HepG2 (cell line): ENCODE results near the gene CCDC57. TPM values are rescaled to one million over a fixed set of nuclear protein-coding genes. Genes with fewer than 3 reads are reported as not detected.

Experiments used
- BHLHE40 ChIP-seq: IDR thresholded peaks from 2 replicates; pipeline ENCODE4 v1.6.1; 2011; ENCODE audit warnings: low read length, improper control_type of control experiment
- CBX5 ChIP-seq: sonication (generic); formaldehyde crosslinking; IDR thresholded peaks from 2 replicates; pipeline ENCODE4 v1.4.0; 2020; ENCODE audit warnings: missing genetic modification reagents, borderline replicate concordance
- EHMT2 ChIP-seq: fragments of 200-600 bp; sonication (generic); IDR thresholded peaks from 2 replicates; pipeline ENCODE4 v1.7.0; 2017; ENCODE audit warnings: antibody characterized with exemption, low read depth, low read length, borderline replicate concordance
- FIP1L1 ChIP-seq: fragments of 200-400 bp; formaldehyde crosslinking; IDR thresholded peaks from 2 replicates; pipeline ENCODE4 v1.6.1; 2018; ENCODE audit warnings: low read depth, mild to moderate bottlenecking, low read length, moderate library complexity, borderline replicate concordance; ENCODE audit not compliant: insufficient read depth
- GTF3A ChIP-seq: sonication (generic); formaldehyde crosslinking; conservative IDR thresholded peaks from 2 replicates; pipeline ENCODE4 v1.4.0; 2020; ENCODE audit warnings: mild to moderate bottlenecking, missing genetic modification reagents
- MYNN ChIP-seq: sonication (generic); formaldehyde crosslinking; IDR thresholded peaks from 2 replicates; pipeline ENCODE4 v1.4.0; 2020; ENCODE audit warnings: mild to moderate bottlenecking, low read depth, missing genetic modification reagents
- PHF8 ChIP-seq: sonication (generic); formaldehyde crosslinking; IDR thresholded peaks from 2 replicates; pipeline ENCODE4 v1.5.0; 2020; ENCODE audit warnings: missing genetic modification reagents
- RARA ChIP-seq: IDR thresholded peaks from 2 replicates; pipeline ENCODE4 v1.6.1; 2016; ENCODE audit warnings: missing genetic modification reagents, missing compliant biosample characterization
- RXRB ChIP-seq: IDR thresholded peaks from 2 replicates; pipeline ENCODE4 v1.6.1; 2016; ENCODE audit warnings: borderline replicate concordance, missing genetic modification reagents, missing compliant biosample characterization
- SP140L ChIP-seq: sonication (generic); formaldehyde crosslinking; IDR thresholded peaks from 2 replicates; pipeline ENCODE4 v1.4.0; 2020; ENCODE audit warnings: missing genetic modification reagents, borderline replicate concordance
- SYNCRIP ChIP-seq: fragments of 200-400 bp; formaldehyde crosslinking; IDR thresholded peaks from 2 replicates; pipeline ENCODE4 v1.6.1; 2018; ENCODE audit warnings: mild to moderate bottlenecking, low read depth, low read length; ENCODE audit not compliant: insufficient read depth
- ZBTB20 ChIP-seq: sonication (generic); formaldehyde crosslinking; IDR thresholded peaks from 2 replicates; pipeline ENCODE4 v1.8.1; 2023; ENCODE audit warnings: missing genetic modification reagents, low read depth, mild to moderate bottlenecking, borderline replicate concordance
- ZBTB33 ChIP-seq: sonication (generic); formaldehyde crosslinking; IDR thresholded peaks from 2 replicates; pipeline ENCODE4 v1.4.0; 2020; ENCODE audit warnings: missing genetic modification reagents
- ZNF503 ChIP-seq: sonication (generic); formaldehyde crosslinking; IDR thresholded peaks from 2 replicates; pipeline ENCODE4 v1.4.0; 2020; ENCODE audit warnings: missing genetic modification reagents
- ZNF546 ChIP-seq: sonication (generic); formaldehyde crosslinking; conservative IDR thresholded peaks from 2 replicates; pipeline ENCODE4 v1.8.1; 2023; ENCODE audit warnings: mild to moderate bottlenecking, missing genetic modification reagents
- ZNF607 ChIP-seq: sonication (generic); formaldehyde crosslinking; IDR thresholded peaks from 2 replicates; pipeline ENCODE4 v1.5.1; 2020; ENCODE audit warnings: missing genetic modification reagents, mild to moderate bottlenecking, borderline replicate concordance
- ZNF776 ChIP-seq: sonication (generic); formaldehyde crosslinking; IDR thresholded peaks from 2 replicates; pipeline ENCODE4 v1.4.0; 2020; ENCODE audit warnings: mild to moderate bottlenecking, missing genetic modification reagents
- polyA plus RNA-seq, 8 experiments: library from polyadenylated mRNA; depleted of rRNA in 3 of 8; stranded (reverse) in 7 of 8; unstranded in 1 of 8; fragments of >200 nt; fragmentation: Illumina TruSeq in 4 of 8; extraction: Trizol in 4 of 8; gene quantifications; 2 replicates each; pipeline versions ENCODE4 v1.2.1 to v1.2.3, GENCODE V29; 2011 to 2016; ENCODE audit warnings: low read depth in 4 of 8, missing spikeins in 1 of 8, mixed read lengths in 1 of 8; ENCODE audit not compliant: insufficient read depth in 1 of 8
- total RNA-seq, 5 experiments: library from RNA; depleted of rRNA; stranded (reverse); fragments of >200 nt; fragmentation: Illumina TruSeq; extraction: Trizol; gene quantifications; 2 replicates each; pipeline ENCODE4 v1.2.3, GENCODE V29; 2016; ENCODE audit warnings: low read depth in 1 of 5
- TF ChIP-seq, protein P1 (sequence below): IDR thresholded peaks from 2 replicates; pipeline ENCODE4 v1.6.1; 2016
- TF ChIP-seq, protein P2 (sequence below): sonication (generic); formaldehyde crosslinking; IDR thresholded peaks from 2 replicates; pipeline ENCODE4 v1.5.0; 2020; ENCODE audit warnings: mild to moderate bottlenecking, missing genetic modification reagents, moderate library complexity
- TF ChIP-seq, protein P3 (sequence below): IDR thresholded peaks from 2 replicates; pipeline ENCODE4 v1.6.1; 2016; ENCODE audit warnings: missing biosample characterization, missing genetic modification reagents, low read depth

The CCDC57 gene
- total and polyA plus RNA-seq, 2 of the 13 experiments (the other 11 are each of a cell fraction or from before 2014, with no cell fraction given), result 59.3 to 59.9 TPM

DNA sequence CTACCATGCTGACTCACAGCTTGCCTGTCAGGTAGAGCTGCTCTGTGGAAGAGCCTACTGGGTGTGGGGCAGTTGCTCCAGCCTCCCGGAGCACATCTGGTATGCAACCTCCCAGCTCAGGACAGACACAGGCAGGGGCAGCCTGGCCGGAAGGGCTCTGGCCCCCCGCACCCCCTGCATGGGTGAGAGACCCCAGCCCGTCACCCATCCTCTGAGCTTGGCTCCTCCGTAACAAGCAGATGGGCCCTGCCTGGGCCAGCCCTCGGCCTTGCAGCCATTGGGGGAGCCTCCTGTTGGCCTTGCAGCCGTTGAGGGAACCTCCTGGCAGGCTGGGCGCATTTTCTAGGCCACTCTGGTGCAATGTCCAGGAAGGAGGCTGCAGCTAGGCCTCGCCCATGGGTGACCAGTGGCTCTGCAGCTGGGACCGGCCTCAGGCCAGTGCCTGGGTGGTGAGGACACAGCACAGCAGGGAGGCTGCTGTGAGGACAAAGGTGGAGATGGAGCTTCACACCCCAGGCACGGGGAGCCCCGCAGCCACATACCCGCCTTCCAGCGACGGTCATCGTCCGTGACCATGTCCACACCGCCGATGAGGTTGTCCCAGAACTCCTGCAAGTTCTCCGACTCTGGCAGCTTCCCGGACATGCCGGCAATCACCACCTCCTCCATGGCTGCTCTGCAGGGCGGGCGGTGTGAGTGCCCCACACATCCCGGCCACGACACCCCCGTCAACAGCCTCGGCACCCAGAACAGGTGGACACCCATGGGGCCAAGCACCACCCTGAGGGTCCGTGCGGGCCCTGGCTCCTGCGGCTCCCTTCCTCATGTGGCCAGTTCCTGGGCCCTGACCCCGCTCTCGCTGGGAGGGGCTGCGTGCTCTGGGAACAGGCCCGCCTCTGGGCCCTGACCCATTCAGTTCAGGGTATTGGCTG lies 116.6 kb downstream of the CCDC57 start (continued):
- TF ChIP-seq CBX5 (CRISPR knock-in tag) (no peak), EHMT2 (no peak), ZBTB20 (CRISPR knock-in tag) (0 out of 2 replicates have a peak, but pooled peaks have one; percentile 24), ZNF776 (CRISPR knock-in tag) (peak; percentile 39; the same call in 1 of the 2 replicates), SP140L (no peak), SYNCRIP (no peak), ZNF503 (CRISPR knock-in tag) (no peak), ZNF607 (CRISPR knock-in tag) (no peak), ZNF546 (CRISPR knock-in tag) (0 out of 2 replicates have a peak, but pooled peaks have one; percentile 40), FIP1L1 (no peak), RARA (no peak), PHF8 (CRISPR knock-in tag) (no peak), GTF3A (CRISPR knock-in tag) (no peak), RXRB (CRISPR knock-in tag) (no peak), MYNN (CRISPR knock-in tag) (no peak; the same call in 1 of the 2 replicates), BHLHE40 (no peak), ZBTB33 (CRISPR knock-in tag) (peak; percentile 46; the same call in 1 of the 2 replicates)
- TF ChIP-seq, protein P1, sequence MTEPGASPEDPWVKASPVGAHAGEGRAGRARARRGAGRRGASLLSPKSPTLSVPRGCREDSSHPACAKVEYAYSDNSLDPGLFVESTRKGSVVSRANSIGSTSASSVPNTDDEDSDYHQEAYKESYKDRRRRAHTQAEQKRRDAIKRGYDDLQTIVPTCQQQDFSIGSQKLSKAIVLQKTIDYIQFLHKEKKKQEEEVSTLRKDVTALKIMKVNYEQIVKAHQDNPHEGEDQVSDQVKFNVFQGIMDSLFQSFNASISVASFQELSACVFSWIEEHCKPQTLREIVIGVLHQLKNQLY (CRISPR knock-in tag), result no peak
- TF ChIP-seq, protein P2, sequence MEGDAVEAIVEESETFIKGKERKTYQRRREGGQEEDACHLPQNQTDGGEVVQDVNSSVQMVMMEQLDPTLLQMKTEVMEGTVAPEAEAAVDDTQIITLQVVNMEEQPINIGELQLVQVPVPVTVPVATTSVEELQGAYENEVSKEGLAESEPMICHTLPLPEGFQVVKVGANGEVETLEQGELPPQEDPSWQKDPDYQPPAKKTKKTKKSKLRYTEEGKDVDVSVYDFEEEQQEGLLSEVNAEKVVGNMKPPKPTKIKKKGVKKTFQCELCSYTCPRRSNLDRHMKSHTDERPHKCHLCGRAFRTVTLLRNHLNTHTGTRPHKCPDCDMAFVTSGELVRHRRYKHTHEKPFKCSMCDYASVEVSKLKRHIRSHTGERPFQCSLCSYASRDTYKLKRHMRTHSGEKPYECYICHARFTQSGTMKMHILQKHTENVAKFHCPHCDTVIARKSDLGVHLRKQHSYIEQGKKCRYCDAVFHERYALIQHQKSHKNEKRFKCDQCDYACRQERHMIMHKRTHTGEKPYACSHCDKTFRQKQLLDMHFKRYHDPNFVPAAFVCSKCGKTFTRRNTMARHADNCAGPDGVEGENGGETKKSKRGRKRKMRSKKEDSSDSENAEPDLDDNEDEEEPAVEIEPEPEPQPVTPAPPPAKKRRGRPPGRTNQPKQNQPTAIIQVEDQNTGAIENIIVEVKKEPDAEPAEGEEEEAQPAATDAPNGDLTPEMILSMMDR (CRISPR knock-in tag), result no peak; the same call in 1 of the 2 replicates
- TF ChIP-seq, protein P3, sequence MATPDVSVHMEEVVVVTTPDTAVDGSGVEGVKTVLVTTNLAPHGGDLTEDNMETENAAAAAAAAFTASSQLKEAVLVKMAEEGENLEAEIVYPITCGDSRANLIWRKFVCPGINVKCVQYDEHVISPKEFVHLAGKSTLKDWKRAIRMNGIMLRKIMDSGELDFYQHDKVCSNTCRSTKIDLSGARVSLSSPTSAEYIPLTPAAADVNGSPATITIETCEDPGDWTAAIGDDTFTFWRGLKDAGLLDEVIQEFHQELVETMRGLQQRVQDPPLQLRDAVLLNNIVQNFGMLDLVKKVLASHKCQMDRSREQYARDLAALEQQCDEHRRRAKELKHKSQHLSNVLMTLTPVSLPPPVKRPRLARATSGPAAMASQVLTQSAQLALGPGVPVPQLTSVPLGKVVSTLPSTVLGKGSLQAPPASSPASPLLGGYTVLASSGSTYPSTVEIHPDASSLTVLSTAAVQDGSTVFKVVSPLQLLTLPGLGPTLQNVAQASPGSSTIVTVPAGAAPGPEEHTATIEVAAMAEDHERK (CRISPR knock-in tag), result no peak
